ENCODE measurements around the gene CHMP4B.

- TF ChIP-seq MAX (CRISPR knock-in tag; IDR thresholded peaks at IDR 0.05) (no peak), CTCF (IDR thresholded peaks at IDR 0.05) (peak; percentile 30; the same call in 1 of the 2 replicates), USF2 (CRISPR knock-in tag; IDR thresholded peaks at IDR 0.05) (no peak), ESRRA (CRISPR knock-in tag; IDR thresholded peaks at IDR 0.05; ENCODE audit: borderline replicate concordance) (no peak), TCF7 (CRISPR knock-in tag; IDR thresholded peaks at IDR 0.05; ENCODE audit: low read depth) (no peak), AFF4 (CRISPR knock-in tag; IDR thresholded peaks at IDR 0.05; ENCODE audit: borderline replicate concordance) (no peak), USF1 (CRISPR knock-in tag; IDR thresholded peaks at IDR 0.05) (no peak), EMX1 (CRISPR knock-in tag; IDR thresholded peaks at IDR 0.05) (no peak), ZNF671 (CRISPR knock-in tag; IDR thresholded peaks at IDR 0.05) (no peak), ZNF396 (CRISPR knock-in tag; IDR thresholded peaks at IDR 0.05; ENCODE audit: borderline replicate concordance) (no peak), IRF2 (CRISPR knock-in tag; IDR thresholded peaks at IDR 0.05; ENCODE audit: borderline replicate concordance, low read depth) (no peak), NFYB (CRISPR knock-in tag; conservative IDR thresholded peaks at IDR 0.05; ENCODE audit: low read depth) (no peak)
Measured at GRCh38 chr20:33897313-33897912, 86.3 kb downstream of the CHMP4B start.
